MM.1S (cell line): ENCODE data around the gene PRKG1.

ENCODE experiments used
- DNase-seq: peaks from one replicate; pipeline ENCODE4 v3.0.0-alpha.2; 2015
- H2AFZ ChIP-seq: fragments of 300-600 bp; sonication (generic); 2 replicates; pipeline ENCODE4 v1.6.0; 2016; ENCODE audit warnings: antibody characterized with exemption, low read length
- H3F3A ChIP-seq: fragments of 300-600 bp; sonication (generic); 2 replicates; pipeline ENCODE4 v1.6.1; 2016; ENCODE audit warnings: mild to moderate bottlenecking, antibody characterized with exemption, low read length, moderate library complexity, mixed read lengths; ENCODE audit not compliant: insufficient read depth
- H3K27ac ChIP-seq: fragments of 300-600 bp; sonication (generic); 2 replicates; pipeline ENCODE4 v1.5.1; 2016; ENCODE audit warnings: mild to moderate bottlenecking, low read length
- H3K27me3 ChIP-seq: fragments of 300-600 bp; sonication (generic); replicated peaks from 2 replicates; pipeline ENCODE4 v1.6.0; 2016; ENCODE audit warnings: low read length; ENCODE audit not compliant: insufficient read depth
- H3K36me3 ChIP-seq: fragments of 300-600 bp; sonication (generic); replicated peaks from 2 replicates; pipeline ENCODE4 v1.6.1; 2016; ENCODE audit warnings: mild to moderate bottlenecking, low read length, mixed read lengths; ENCODE audit not compliant: insufficient read depth
- H3K4me1 ChIP-seq: fragments of 300-600 bp; sonication (generic); 2 replicates; pipeline ENCODE4 v1.6.1; 2016; ENCODE audit warnings: low read length, mixed read lengths
- H3K4me2 ChIP-seq: fragments of 300-600 bp; sonication (generic); 2 replicates; pipeline ENCODE4 v1.6.0; 2016; ENCODE audit warnings: low read depth, low read length
- H3K4me3 ChIP-seq: fragments of 300-600 bp; sonication (generic); 2 replicates; pipeline ENCODE4 v1.5.1; 2016; ENCODE audit warnings: low read length, mixed read lengths
- H3K79me2 ChIP-seq: fragments of 300-600 bp; sonication (generic); 2 replicates; pipeline ENCODE4 v1.6.1; 2016; ENCODE audit warnings: mixed run types, low read length, mixed read lengths
- H3K9ac ChIP-seq: fragments of 300-600 bp; sonication (generic); 2 replicates; pipeline ENCODE4 v1.6.1; 2016; ENCODE audit warnings: low read length, mixed read lengths
- H3K9me2 ChIP-seq: fragments of 300-600 bp; sonication (generic); replicated peaks from 2 replicates; pipeline ENCODE4 v1.6.1; 2016; ENCODE audit warnings: mild to moderate bottlenecking, low read length, mixed read lengths; ENCODE audit not compliant: insufficient read depth
- H3K9me3 ChIP-seq: fragments of 300-600 bp; sonication (generic); replicated peaks from 2 replicates; pipeline ENCODE4 v1.6.1; 2016; ENCODE audit warnings: mild to moderate bottlenecking, low read length, mixed read lengths; ENCODE audit not compliant: insufficient read depth
- H4K20me1 ChIP-seq: fragments of 300-600 bp; sonication (generic); 2 replicates; pipeline ENCODE4 v1.6.1; 2016; ENCODE audit warnings: mild to moderate bottlenecking, low read length, moderate library complexity, mixed read lengths; ENCODE audit not compliant: insufficient read depth
- EZH2 ChIP-seq: fragments of 300-600 bp; sonication (generic); optimal IDR thresholded peaks from 2 replicates; pipeline ENCODE3; 2017; ENCODE audit warnings: low read depth, mild to moderate bottlenecking, antibody characterized with exemption, low read length, mixed read lengths
- EZH2phosphoT487 ChIP-seq: fragments of 300-600 bp; sonication (generic); IDR thresholded peaks from 2 replicates; pipeline ENCODE4 v1.6.1; 2018; ENCODE audit warnings: antibody characterized with exemption, low read length
- TF ChIP-seq, protein P1 (sequence below): fragments of 300-600 bp; sonication (generic); IDR thresholded peaks from 2 replicates; pipeline ENCODE4 v1.5.1; 2016; ENCODE audit warnings: antibody characterized with exemption, low read length, mixed read lengths

The PRKG1 gene

DNA sequence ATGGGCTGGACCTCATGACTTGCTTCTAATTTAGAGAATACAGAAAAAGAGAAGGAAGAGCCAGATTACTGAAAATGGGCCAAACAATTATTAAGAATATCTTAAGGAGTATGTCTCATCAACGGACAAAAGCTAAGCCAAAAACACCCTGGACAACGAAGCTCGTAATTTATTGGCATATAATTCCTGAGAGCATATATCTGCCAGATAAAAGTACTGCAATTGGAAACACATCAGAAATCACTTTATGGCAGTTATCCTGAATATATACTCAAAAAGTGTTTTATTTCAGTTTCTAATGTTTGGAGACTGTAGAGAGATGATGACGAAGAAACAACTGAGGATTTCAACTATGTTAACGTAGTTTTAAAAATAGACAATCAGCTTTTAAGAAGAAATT, 413.3 kb downstream of the PRKG1 start:
- Histone ChIP-seq H3K27ac (no peak overlapping the region), H4K20me1 (no peaks in the 10 kb centered on the region), H3K9me2 (no peaks in the 10 kb centered on the region), H3K4me3 (no peak overlapping the region), H3K9me3 (no peaks in the 10 kb centered on the region), H3K4me1 (no peaks in the 10 kb centered on the region), H3K4me2 (no peak overlapping the region), H3K36me3 (no peaks in the 10 kb centered on the region), H3K9ac (no peak overlapping the region), H3K79me2 (no peaks in the 10 kb centered on the region), H2AFZ (no peak overlapping the region), H3F3A (no peaks in the 10 kb centered on the region), H3K27me3 (no peaks in the 10 kb centered on the region)
- TF ChIP-seq EZH2phosphoT487 (no peak), EZH2 (no peak)
- TF ChIP-seq, protein P1, sequence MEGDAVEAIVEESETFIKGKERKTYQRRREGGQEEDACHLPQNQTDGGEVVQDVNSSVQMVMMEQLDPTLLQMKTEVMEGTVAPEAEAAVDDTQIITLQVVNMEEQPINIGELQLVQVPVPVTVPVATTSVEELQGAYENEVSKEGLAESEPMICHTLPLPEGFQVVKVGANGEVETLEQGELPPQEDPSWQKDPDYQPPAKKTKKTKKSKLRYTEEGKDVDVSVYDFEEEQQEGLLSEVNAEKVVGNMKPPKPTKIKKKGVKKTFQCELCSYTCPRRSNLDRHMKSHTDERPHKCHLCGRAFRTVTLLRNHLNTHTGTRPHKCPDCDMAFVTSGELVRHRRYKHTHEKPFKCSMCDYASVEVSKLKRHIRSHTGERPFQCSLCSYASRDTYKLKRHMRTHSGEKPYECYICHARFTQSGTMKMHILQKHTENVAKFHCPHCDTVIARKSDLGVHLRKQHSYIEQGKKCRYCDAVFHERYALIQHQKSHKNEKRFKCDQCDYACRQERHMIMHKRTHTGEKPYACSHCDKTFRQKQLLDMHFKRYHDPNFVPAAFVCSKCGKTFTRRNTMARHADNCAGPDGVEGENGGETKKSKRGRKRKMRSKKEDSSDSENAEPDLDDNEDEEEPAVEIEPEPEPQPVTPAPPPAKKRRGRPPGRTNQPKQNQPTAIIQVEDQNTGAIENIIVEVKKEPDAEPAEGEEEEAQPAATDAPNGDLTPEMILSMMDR: no peak
- no peak for DNase-seq

DNA sequence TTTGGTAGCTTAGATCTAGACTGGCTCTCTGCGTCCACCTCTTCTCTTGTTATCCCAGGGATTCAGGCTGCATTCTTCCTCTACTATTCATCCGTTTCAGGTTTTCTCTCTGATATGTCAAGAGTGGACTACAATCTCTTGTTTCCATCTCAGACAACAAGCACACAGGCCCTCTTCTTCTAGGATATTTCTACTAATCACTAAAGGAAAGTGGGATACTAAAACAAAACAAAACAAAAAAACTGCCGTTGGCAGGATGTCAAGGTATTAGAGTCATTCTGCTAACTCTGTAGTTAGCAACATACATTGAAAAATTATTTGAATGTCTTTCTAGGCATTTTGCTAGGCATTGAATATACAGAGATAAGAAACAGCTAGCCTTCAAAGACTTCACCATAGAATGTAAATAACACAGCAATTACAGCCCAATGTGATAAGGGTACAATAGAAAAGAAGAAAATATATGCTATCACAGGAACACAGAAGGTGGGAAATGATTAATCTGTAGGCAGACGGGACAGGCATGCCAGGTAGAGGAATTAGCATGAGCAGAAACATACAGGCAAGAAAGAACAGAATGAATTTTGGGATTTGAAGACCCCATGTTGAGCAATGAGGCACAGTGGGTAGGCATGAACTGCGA, 414.6 kb downstream of the PRKG1 start:
- Histone ChIP-seq H4K20me1 (no peaks in the 10 kb centered on the region), H3K36me3 (no peaks in the 10 kb centered on the region), H3K4me2 (no peak overlapping the region), H3K27ac (no peak overlapping the region), H3K4me1 (no peaks in the 10 kb centered on the region), H3K9me2 (no peaks in the 10 kb centered on the region), H3K79me2 (no peaks in the 10 kb centered on the region), H2AFZ (no peak overlapping the region), H3K27me3 (no peaks in the 10 kb centered on the region), H3K4me3 (no peak overlapping the region), H3F3A (no peaks in the 10 kb centered on the region), H3K9ac (no peak overlapping the region), H3K9me3 (no peaks in the 10 kb centered on the region)
- TF ChIP-seq EZH2 (no peak), EZH2phosphoT487 (no peak)
- TF ChIP-seq, protein P1: no peak
- no peak for DNase-seq

DNA sequence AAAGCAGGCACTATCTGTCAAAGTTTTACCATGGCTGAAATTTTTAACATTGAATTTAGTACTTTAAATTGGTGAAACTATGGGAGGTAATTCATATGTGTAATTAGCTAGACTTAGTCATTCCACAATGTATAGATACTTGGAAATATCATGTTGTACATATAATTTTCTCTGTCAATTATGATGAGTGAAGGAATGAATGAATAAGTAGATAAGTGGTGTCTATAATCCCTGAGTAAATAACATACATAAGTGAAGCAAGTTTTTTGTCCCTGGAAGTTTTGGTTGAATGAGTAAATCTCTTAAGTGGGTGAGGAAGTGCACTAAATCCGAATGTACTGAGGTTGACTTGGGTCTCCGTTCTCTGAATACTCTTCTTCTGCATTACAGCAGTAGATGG, 424.1 kb downstream of the PRKG1 start:
- Histone ChIP-seq H4K20me1 (no peaks in the 10 kb centered on the region), H3K9me2 (no peaks in the 10 kb centered on the region), H3F3A (no peaks in the 10 kb centered on the region), H2AFZ (no peak overlapping the region), H3K9me3 (no peaks in the 10 kb centered on the region), H3K4me3 (no peak overlapping the region), H3K27me3 (no peaks in the 10 kb centered on the region), H3K4me2 (no peak overlapping the region), H3K4me1 (no peaks in the 10 kb centered on the region), H3K36me3 (no peaks in the 10 kb centered on the region), H3K79me2 (no peaks in the 10 kb centered on the region), H3K9ac (no peak overlapping the region), H3K27ac (no peak overlapping the region)
- TF ChIP-seq, protein P1: no peak
- TF ChIP-seq EZH2phosphoT487 (no peak), EZH2 (no peak)
- DNase-seq: no peak
